HEK293T (cell line): ENCODE data around the gene NRG4.

Experiments
- CTCF ChIA-PET: fragments of 350-600 bp; formaldehyde crosslinking; extraction: SDS; loops from one replicate; lab custom pipeline; 2021; ENCODE audit warnings: antibody characterized with exemption, inconsistent platforms; lab: Yijun Ruan, JAX
- POLR2A ChIA-PET: fragments of 350-600 bp; formaldehyde crosslinking; extraction: SDS; loops from one replicate; lab custom pipeline; 2020; ENCODE audit warnings: antibody characterized with exemption, inconsistent platforms; lab: Yijun Ruan, JAX
- DNase-seq: peaks from one replicate; pipeline ENCODE4 v3.0.0; 2012; ENCODE audit warnings: mixed read lengths; ENCODE audit errors: extremely low spot score
- BHLHE40 ChIP-seq: fragments of 450-650 bp; IDR thresholded peaks from 2 replicates; pipeline ENCODE4 v1.6.1; 2016; ENCODE audit warnings: mild to moderate bottlenecking, moderate library complexity, borderline replicate concordance
- CTBP1 ChIP-seq: fragments of 450-650 bp; IDR thresholded peaks from 2 replicates; pipeline ENCODE4 v1.6.1; 2016; ENCODE audit warnings: borderline replicate concordance
- ELF4 ChIP-seq: fragments of 450-650 bp; IDR thresholded peaks from 2 replicates; pipeline ENCODE4 v1.6.1; 2017; ENCODE audit warnings: antibody characterized with exemption
- FOXA1 ChIP-seq: fragments of 450-650 bp; IDR thresholded peaks from 2 replicates; pipeline ENCODE4 v1.6.1; 2016; ENCODE audit warnings: mild to moderate bottlenecking
- FOXK2 ChIP-seq: fragments of 450-650 bp; IDR thresholded peaks from 2 replicates; pipeline ENCODE4 v1.6.1; 2016; ENCODE audit warnings: mild to moderate bottlenecking
- FOXM1 ChIP-seq: fragments of 450-650 bp; IDR thresholded peaks from 2 replicates; pipeline ENCODE4 v1.6.1; 2017; ENCODE audit warnings: mild to moderate bottlenecking, borderline replicate concordance
- HDGF ChIP-seq: fragments of 450-650 bp; IDR thresholded peaks from 2 replicates; pipeline ENCODE4 v1.6.1; 2017; ENCODE audit warnings: antibody characterized with exemption, borderline replicate concordance
- L3MBTL2 ChIP-seq: fragments of 450-650 bp; conservative IDR thresholded peaks from 2 replicates; pipeline ENCODE4 v1.6.1; 2016; ENCODE audit warnings: mild to moderate bottlenecking
- LEF1 ChIP-seq: fragments of 450-650 bp; IDR thresholded peaks from 2 replicates; pipeline ENCODE4 v1.6.1; 2017; ENCODE audit warnings: mild to moderate bottlenecking, borderline replicate concordance
- NFRKB ChIP-seq: fragments of 450-650 bp; IDR thresholded peaks from 2 replicates; pipeline ENCODE4 v1.6.1; 2016; ENCODE audit warnings: mild to moderate bottlenecking, moderate library complexity
- SP1 ChIP-seq: fragments of 450-650 bp; IDR thresholded peaks from 2 replicates; pipeline ENCODE4 v1.6.1; 2017
- SUZ12 ChIP-seq: fragments of 450-650 bp; IDR thresholded peaks from 2 replicates; pipeline ENCODE4 v1.6.1; 2016; ENCODE audit warnings: mild to moderate bottlenecking
- TARDBP ChIP-seq: fragments of 450-650 bp; IDR thresholded peaks from 2 replicates; pipeline ENCODE4 v1.6.1; 2016
- ZNF384 ChIP-seq: fragments of 450-650 bp; IDR thresholded peaks from 2 replicates; pipeline ENCODE4 v1.6.1; 2016
- TF ChIP-seq, protein P1 (sequence below): fragments of 450-650 bp; IDR thresholded peaks from 2 replicates; pipeline ENCODE4 v1.6.1; 2016

The NRG4 gene

GRCh38 chr15:75902129-75902557 is 110.1 kb downstream of the NRG4 start:
- ChIA-PET POLR2A (interaction anchor here (0.8 to 1.9 kb wide), 3 partner anchors 12 to 59 kb away, joined by 3 to 5 read pairs (median 3); partner anchors contain the start of gene UBE2Q2), CTCF (no interaction called here)
- peak; percentile 16 for DNase-seq
- TF ChIP-seq LEF1 (no peak), ZNF384 (no peak), L3MBTL2 (no peak), BHLHE40 (no peak), ELF4 (no peak), TARDBP (no peak), SP1 (no peak), FOXM1 (no peak)

- no peak for DNase-seq
- ChIA-PET CTCF (interaction anchor here (0.6 kb wide), 1 partner anchor 21 kb away, joined by 3 read pairs; no protein-coding TSS in a partner anchor), POLR2A (no interaction called here)
- no peak for TF ChIP-seq L3MBTL2
- TF ChIP-seq, protein P1, sequence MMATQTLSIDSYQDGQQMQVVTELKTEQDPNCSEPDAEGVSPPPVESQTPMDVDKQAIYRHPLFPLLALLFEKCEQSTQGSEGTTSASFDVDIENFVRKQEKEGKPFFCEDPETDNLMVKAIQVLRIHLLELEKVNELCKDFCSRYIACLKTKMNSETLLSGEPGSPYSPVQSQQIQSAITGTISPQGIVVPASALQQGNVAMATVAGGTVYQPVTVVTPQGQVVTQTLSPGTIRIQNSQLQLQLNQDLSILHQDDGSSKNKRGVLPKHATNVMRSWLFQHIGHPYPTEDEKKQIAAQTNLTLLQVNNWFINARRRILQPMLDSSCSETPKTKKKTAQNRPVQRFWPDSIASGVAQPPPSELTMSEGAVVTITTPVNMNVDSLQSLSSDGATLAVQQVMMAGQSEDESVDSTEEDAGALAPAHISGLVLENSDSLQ, result no peak
Measured at GRCh38 chr15:75900577-75900976, 111.6 kb downstream of the NRG4 start.

DNA sequence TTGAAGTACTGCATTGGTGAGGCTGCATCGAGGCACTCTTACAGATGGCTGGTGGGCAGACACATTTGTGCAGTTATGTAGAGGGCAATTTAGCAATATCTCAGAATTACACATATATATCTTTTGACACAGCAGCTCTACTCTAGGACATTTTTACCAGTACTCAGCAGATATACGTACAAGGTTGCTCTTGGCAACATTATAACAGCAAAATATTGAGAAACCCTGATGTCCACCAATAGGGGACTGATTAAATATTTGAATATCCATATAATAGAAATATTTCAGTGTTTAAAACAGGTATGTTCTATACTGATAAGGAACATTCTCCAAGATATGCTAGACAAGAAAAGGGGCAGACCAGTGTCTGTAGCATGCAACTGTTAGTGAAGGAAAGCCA is 116.5 kb downstream of the NRG4 start:
- ChIA-PET CTCF (no interaction called here), POLR2A (no interaction called here)
- TF ChIP-seq L3MBTL2 (no peak), SUZ12 (no peak), BHLHE40 (no peak), CTBP1 (no peak), TARDBP (no peak)
- DNase-seq, result no peak

GRCh38 chr15:75891895-75892294 is 120.3 kb downstream of the NRG4 start:
- TF ChIP-seq FOXM1 (no peak), FOXA1 (no peak), FOXK2 (no peak), SUZ12 (no peak), SP1 (no peak), CTBP1 (no peak), LEF1 (no peak), HDGF (no peak), L3MBTL2 (no peak), ELF4 (no peak), NFRKB (no peak), ZNF384 (no peak), BHLHE40 (no peak)
- TF ChIP-seq, protein P1, result no peak
- POLR2A ChIA-PET, result no interaction called here
- CTCF ChIA-PET, result no interaction called here
- no peak for DNase-seq
